Gastrocnemius medialis (tissue), 4 donors: Measurements from ENCODE around the gene IFNL4.

Source experiments
- POLR2A ChIP-seq, 2 donors: fragments of 450-650 bp; IDR thresholded peaks; one replicate each; pipeline ENCODE4 v1.6.1; 2017; ENCODE audit warnings: antibody characterized with exemption in 2 of 2, mild to moderate bottlenecking in 2 of 2, moderate library complexity in 2 of 2
- TF ChIP-seq, protein P1 (sequence below), 5 experiments: fragments of 450-650 bp in 3 of 5; fragments of 200-600 bp in 2 of 5; sonication (generic) in 2 of 5; IDR thresholded peaks in 4 of 5; conservative IDR thresholded peaks in 1 of 5; 1 replicate in 4 of 5; 2 replicates in 1 of 5; pipeline ENCODE4 v1.5.1; 2016 to 2019; ENCODE audit warnings: antibody characterized with exemption in 5 of 5, mild to moderate bottlenecking in 3 of 5, moderate library complexity in 3 of 5

DNA sequence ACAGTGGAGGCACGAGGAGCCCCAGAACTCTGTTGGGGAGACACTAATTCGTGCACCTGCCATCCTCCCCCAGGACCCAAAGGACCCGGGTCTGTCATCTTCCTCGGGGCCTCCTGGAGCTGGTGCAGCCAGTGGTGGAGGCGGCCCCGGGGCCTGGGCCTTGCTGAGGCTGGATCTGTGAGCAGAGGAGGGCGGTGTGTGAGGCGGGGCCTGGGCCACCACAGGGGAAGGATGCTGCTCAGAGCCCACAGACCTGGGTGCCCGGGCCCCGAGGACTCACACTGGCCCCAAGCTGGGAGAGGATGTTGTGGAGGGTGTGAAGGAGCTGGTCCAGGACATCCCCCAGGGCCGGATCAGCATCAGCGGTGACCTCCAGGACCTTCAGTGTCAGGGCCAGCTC is 12.1 kb downstream of the IFNL4 start:
- TF ChIP-seq, protein P1, sequence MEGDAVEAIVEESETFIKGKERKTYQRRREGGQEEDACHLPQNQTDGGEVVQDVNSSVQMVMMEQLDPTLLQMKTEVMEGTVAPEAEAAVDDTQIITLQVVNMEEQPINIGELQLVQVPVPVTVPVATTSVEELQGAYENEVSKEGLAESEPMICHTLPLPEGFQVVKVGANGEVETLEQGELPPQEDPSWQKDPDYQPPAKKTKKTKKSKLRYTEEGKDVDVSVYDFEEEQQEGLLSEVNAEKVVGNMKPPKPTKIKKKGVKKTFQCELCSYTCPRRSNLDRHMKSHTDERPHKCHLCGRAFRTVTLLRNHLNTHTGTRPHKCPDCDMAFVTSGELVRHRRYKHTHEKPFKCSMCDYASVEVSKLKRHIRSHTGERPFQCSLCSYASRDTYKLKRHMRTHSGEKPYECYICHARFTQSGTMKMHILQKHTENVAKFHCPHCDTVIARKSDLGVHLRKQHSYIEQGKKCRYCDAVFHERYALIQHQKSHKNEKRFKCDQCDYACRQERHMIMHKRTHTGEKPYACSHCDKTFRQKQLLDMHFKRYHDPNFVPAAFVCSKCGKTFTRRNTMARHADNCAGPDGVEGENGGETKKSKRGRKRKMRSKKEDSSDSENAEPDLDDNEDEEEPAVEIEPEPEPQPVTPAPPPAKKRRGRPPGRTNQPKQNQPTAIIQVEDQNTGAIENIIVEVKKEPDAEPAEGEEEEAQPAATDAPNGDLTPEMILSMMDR (IDR thresholded peaks at IDR 0.05 in 4 of 5, conservative IDR thresholded peaks at IDR 0.05 in 1 of 5) = no peak
- TF ChIP-seq POLR2A (IDR thresholded peaks at IDR 0.05) = no peak
